T-helper 17 cell (primary cell): ENCODE measurements around the gene FYN. TPM values are rescaled to one million over a fixed set of nuclear protein-coding genes. Genes with fewer than 3 reads are reported as not detected.
"Not testable (repeated sequence)": the region's sequence is repeated elsewhere in the genome, so short reads cannot be mapped to it uniquely, and the experiment has no call there.

Source experiments
- ATAC-seq: fragments of 150-1000 bp; cut with Tn5 transposase; 2 replicates; pipeline ENCODE4 v1.10.0; 2021; ENCODE audit warnings: mild to moderate bottlenecking, moderate library complexity
- DNase-seq, 3 donors: peaks; one replicate each; pipeline versions ENCODE4 v3.0.0 to v3.0.0-alpha.2; 2020 to 2021
- H3K9me3 ChIP-seq: one replicate; pipeline ENCODE4 v1.7.0; 2013; ENCODE audit warnings: low read length, mild to moderate bottlenecking; ENCODE audit not compliant: control insufficient read depth, poor library complexity, severe bottlenecking
- H3K27ac Mint-ChIP-seq: one replicate; pipeline ENCODE4 v1.8.0; 2022; ENCODE audit warnings: mild to moderate bottlenecking, moderate library complexity, mixed read lengths
- H3K27me3 Mint-ChIP-seq: one replicate; pipeline ENCODE4 v1.8.0; 2022; ENCODE audit warnings: mixed read lengths
- H3K36me3 Mint-ChIP-seq: one replicate; pipeline ENCODE4 v1.8.0; 2022; ENCODE audit warnings: low read depth, mixed read lengths
- H3K4me1 Mint-ChIP-seq: one replicate; pipeline ENCODE4 v1.8.0; 2022; ENCODE audit warnings: mild to moderate bottlenecking, mixed read lengths
- H3K4me3 Mint-ChIP-seq: one replicate; pipeline ENCODE4 v1.8.0; 2022; ENCODE audit warnings: mild to moderate bottlenecking, moderate library complexity, mixed read lengths
- total RNA-seq, 4 donors: library from RNA in 2 of 4; stranded (reverse) in 2 of 4; gene quantifications; one replicate each; pipeline ENCODE4 v1.2.3 and lab custom pipeline; 2022 to 2026

FYN gene
- total RNA-seq, 2 donors from 2014 or later = 455 to 472 TPM

DNA sequence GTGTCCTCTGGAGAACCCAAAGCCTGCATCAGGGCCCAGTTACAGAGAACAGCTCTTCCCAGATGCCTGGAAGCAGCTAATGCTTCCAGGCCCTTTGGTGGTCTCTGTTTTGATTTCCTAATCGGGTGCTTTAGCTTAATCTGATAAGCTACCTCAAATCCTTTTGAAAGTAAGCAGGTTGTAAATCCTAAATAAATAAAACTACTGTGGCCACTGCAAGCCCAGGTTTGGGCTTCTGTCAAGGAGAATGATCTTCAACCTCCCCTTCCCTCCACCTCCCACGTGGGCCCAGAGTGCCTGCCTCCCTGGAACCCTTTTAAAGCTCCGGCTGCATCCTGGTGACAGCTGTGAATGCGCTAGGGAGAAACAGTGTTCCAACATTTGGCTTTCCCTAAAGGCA, 25.2 kb upstream of the FYN start:
- ATAC-seq = no peak

DNA sequence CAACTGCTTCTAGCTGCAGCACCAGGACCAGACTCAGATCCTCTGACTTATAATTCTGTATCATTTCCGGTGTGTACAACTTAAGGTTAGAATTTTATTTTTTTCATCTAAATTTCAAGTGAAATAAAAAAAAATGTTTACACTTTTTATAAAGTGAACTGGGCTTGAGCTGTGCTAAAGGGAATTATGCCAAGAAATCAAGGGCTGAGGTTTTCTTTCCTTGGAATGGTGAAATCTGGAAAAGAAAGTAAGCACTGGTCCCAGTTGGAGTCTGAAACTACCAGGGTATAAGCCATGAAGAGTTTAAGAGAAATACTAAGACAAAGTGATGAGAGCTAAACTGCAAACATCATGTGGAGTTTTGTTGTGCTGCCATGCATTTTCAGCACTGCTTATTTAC, 21.7 kb upstream of the FYN start:
- peaks cover 2% of the 10 kb centered on the region for H3K4me1 Mint-ChIP-seq
- no peak overlapping the region for H3K4me3 Mint-ChIP-seq
- no peak overlapping the region for H3K27ac Mint-ChIP-seq
- H3K27me3 Mint-ChIP-seq = no peaks in the 10 kb centered on the region
- no peak for ATAC-seq
- H3K36me3 Mint-ChIP-seq = no peaks in the 10 kb centered on the region
- DNase-seq = no peak
- no peaks in the 10 kb centered on the region for H3K9me3 ChIP-seq

More for the DNA sequence above, 25.2 kb upstream of the FYN start:
- Mint-ChIP-seq H3K4me1 (no peaks in the 10 kb centered on the region), H3K4me3 (no peak overlapping the region), H3K36me3 (no peaks in the 10 kb centered on the region), H3K27me3 (no peaks in the 10 kb centered on the region), H3K27ac (no peak overlapping the region)
- DNase-seq = no peak
- no peaks in the 10 kb centered on the region for H3K9me3 ChIP-seq

DNA sequence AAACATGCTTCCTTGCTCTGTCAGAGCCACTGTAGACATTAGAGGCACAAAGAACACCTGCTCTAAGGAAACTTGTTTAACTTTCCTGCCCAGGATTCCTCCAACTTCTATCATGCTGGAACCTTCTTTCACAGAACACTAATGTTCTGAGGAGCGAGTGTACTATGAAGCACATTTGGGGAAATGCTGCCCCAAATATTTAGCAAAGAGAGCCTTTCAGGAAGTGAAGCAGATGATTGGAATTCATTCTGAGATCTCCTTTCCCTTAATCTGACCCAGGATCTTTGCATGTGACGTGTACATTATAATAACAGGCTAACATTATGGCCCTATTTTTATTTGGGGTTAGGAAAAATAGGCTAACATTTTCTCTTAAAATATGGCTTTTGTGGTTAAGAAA, 21.0 kb upstream of the FYN start:
- no peak overlapping the region for H3K27ac Mint-ChIP-seq
- no peak overlapping the region for H3K4me3 Mint-ChIP-seq
- ATAC-seq (no peak), DNase-seq (no peak)
- H3K36me3 Mint-ChIP-seq = no peaks in the 10 kb centered on the region
- no peaks in the 10 kb centered on the region for H3K9me3 ChIP-seq
- H3K4me1 Mint-ChIP-seq = peaks cover 2% of the 10 kb centered on the region
- H3K27me3 Mint-ChIP-seq = no peaks in the 10 kb centered on the region

DNA sequence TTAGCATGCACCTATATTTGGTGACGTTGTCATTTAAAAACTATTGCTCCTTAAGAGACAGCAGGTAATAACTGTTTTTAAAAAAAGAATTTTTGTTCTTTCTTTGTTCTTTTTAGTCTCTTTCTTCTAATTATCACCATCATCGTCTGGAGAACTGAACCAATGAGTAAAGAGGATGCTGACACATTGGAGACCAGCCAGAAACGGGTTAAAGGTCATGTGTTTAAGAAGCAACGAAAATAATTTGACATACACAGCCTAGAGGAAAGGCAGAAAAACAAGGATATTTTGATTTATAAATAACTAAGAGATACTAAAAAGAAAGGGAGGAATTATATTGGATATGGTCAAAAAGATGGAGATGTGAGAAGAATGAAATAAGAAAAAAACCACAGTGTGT, 19.2 kb upstream of the FYN start:
- ATAC-seq = no peak
- peaks cover 5% of the 10 kb centered on the region for H3K4me1 Mint-ChIP-seq
- H3K27me3 Mint-ChIP-seq = no peaks in the 10 kb centered on the region
- H3K36me3 Mint-ChIP-seq = no peaks in the 10 kb centered on the region
- H3K4me3 Mint-ChIP-seq = no peak overlapping the region
- H3K9me3 ChIP-seq = no peaks in the 10 kb centered on the region
- H3K27ac Mint-ChIP-seq = no peak overlapping the region
- DNase-seq = no peak

DNA sequence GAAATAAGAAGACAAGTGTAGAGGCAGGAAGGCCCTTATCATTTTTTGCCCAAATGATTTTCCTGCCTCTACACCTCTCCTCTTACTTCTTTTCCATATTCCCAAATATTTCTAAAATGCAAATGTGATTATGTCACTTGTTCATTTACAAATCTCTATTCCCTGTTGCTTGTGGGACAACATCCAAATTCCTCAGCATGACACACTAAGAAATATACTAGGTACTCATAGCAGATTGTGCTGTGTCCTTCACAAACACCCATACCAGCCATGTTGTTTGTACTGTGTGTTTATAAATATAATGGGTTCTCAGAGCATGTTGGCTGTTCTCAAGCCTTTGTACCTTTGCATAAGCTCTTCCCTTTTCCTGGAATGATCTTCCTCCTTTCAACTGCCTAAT, 17.7 kb upstream of the FYN start:
- Mint-ChIP-seq H3K27ac (no peak overlapping the region), H3K36me3 (no peaks in the 10 kb centered on the region), H3K27me3 (no peaks in the 10 kb centered on the region), H3K4me3 (no peak overlapping the region), H3K4me1 (peaks cover 6% of the 10 kb centered on the region)
- no peak for DNase-seq
- ATAC-seq = no peak
- H3K9me3 ChIP-seq = no peaks in the 10 kb centered on the region

DNA sequence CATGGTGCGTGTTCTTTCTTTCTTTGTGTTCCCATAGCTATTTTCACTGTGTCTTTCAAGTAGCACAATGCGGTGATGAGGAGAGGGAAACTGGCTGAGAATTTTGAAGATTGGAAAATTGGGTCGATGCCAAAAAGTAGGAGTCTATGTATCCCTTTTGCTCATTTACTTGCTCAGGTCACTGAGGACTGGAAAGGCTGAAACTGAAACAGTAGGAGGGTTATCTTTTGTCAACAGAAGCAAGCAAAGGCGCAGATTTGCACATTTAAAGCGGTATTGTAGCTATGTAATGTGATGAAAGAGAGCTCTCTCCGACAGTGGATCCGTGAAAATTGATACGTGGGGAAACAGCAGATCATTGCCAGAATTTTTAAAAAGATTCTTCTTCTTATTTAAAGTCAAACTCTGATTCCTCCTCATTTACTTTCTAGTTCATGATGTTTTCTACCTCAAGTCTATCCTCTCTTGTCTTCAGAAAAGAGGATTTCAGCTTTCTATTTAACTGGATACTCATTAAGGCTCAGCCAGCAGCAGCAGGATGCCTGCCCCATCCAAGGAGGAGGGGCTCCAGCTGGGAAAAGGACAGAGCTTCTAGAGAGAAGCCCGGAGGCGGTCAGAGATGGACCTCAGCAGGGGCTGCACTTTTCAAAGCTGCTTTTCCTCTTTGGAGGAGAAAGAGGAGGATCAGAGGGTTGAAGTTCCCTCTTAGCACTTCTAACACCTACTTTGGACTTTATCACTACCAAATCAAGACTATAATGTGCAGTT, 15.9 kb upstream of the FYN start:
- H3K36me3 Mint-ChIP-seq = no peaks in the 10 kb centered on the region
- no peaks in the 10 kb centered on the region for H3K9me3 ChIP-seq
- no peak overlapping the region for H3K4me3 Mint-ChIP-seq
- ATAC-seq = no peak
- no peaks in the 10 kb centered on the region for H3K27me3 Mint-ChIP-seq
- DNase-seq = no peak
- H3K27ac Mint-ChIP-seq = no peak overlapping the region
- peaks cover 6% of the 10 kb centered on the region for H3K4me1 Mint-ChIP-seq

DNA sequence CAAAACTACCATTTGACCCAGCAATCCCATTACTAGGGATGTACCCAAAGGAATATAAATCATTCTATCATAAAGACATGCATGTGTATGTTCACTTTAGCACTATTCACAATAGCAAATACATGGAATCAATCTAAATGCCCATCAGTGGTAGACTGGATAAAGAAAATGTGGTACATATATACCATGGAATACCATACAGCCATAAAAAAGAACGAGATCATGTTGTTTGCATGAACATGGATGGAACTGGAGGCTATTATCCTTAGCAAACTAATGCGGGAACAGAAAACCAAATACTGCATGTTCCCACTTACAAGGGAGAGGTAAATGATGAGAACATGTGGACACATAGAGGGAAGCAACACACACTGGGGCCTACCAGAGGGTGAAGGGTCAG, 13.5 kb upstream of the FYN start:
- H3K27me3 Mint-ChIP-seq, DNase-seq, H3K9me3 ChIP-seq, ATAC-seq, H3K4me3 Mint-ChIP-seq, H3K4me1 Mint-ChIP-seq, H3K36me3 Mint-ChIP-seq, H3K27ac Mint-ChIP-seq: not testable (repeated sequence)

DNA sequence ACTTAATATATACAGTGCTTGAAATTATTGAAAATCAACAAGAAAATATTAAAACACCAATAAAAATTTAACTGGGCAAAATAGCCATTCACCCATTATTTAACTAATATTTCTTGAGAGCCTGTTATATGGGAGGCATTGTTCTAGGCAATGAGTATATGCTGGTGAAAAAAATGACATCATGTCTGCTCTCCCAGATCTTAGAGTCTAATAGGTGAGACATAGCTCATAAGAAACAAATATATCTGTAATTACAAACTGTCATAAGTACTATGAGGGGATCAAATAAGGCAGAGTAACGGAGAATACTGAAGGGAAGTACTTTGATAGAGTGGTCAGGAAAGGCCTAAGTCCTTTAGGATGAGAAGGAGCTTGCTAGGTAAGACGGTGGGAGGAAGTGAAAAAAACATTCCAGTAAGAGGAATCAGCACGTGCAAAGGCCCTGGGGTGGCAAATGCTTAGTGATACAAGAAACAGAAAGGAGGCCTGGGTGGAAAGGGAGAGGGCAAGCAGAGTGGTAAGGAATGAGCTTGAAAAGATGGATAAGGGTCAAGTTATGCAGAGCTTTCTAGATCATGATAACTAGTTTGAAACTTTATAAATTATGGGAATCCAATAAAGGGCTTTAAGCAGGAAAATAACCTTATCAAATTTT, 12.2 kb upstream of the FYN start:
- H3K9me3 ChIP-seq = no peaks in the 10 kb centered on the region
- Mint-ChIP-seq H3K27ac (no peak overlapping the region), H3K4me3 (no peak overlapping the region), H3K4me1 (peaks cover 4% of the 10 kb centered on the region), H3K27me3 (no peaks in the 10 kb centered on the region), H3K36me3 (no peaks in the 10 kb centered on the region)
- DNase-seq = no peak
- no peak for ATAC-seq

DNA sequence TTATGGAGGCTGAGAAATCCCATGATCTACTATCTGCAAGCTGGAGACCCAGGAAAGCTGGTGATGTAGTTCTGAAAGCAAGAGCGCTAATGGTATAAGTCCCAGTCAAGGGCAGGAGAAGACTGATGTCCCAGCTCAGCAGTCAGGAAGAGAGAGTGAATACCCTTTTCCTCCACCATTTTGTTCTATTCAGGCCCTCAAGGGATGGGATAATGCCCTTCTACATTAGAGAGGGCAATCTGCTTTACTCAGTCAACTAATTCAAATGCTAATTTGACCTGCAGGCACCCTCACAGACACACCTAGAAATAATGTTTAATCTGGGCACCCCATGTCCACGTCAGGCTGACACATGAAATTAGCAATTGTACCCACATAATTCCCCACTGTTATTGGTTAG, 10.8 kb upstream of the FYN start:
- H3K27ac Mint-ChIP-seq = no peak overlapping the region
- no peaks in the 10 kb centered on the region for H3K27me3 Mint-ChIP-seq
- DNase-seq (no peak), ATAC-seq (no peak)
- no peak overlapping the region for H3K4me3 Mint-ChIP-seq
- H3K4me1 Mint-ChIP-seq = peaks cover 4% of the 10 kb centered on the region
- no peaks in the 10 kb centered on the region for H3K36me3 Mint-ChIP-seq
- no peaks in the 10 kb centered on the region for H3K9me3 ChIP-seq

DNA sequence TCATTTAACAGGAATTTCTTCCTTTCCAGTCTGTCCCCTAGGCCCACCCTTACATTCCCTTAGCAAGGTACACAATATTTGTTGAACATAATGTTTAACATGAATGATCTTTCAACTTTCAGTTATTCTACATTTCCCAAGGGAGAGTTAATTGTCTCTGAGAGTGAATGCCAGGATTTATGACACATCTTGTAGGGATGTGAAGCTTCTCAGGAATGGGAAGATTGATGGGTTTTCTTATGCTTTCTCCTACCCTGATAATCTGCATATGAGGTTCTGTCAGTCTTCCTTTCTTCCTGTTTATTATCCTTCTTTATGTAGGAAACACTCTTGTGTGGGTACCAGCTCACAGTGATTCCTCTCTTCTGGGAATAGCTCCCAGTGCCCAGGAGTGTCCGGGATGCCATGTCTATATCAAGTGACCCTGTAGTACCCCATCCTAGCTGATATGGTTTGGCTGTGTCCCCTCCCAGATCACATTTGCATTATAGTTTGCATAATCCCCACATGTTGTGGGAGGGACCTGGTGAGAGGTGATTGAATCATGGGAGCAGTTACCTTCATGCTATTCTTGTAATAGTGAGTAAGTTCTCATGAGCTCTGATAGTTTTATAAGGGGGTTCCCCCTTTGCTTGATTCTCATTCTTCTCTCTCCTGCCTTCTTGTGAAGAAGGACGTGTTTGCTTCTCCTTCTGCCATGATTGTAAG, 7.1 kb upstream of the FYN start:
- ATAC-seq (no peak), DNase-seq (no peak)
- no peaks in the 10 kb centered on the region for H3K9me3 ChIP-seq
- Mint-ChIP-seq H3K27ac (no peak overlapping the region), H3K27me3 (no peaks in the 10 kb centered on the region), H3K4me3 (no peak overlapping the region), H3K4me1 (no peaks in the 10 kb centered on the region), H3K36me3 (no peaks in the 10 kb centered on the region)

DNA sequence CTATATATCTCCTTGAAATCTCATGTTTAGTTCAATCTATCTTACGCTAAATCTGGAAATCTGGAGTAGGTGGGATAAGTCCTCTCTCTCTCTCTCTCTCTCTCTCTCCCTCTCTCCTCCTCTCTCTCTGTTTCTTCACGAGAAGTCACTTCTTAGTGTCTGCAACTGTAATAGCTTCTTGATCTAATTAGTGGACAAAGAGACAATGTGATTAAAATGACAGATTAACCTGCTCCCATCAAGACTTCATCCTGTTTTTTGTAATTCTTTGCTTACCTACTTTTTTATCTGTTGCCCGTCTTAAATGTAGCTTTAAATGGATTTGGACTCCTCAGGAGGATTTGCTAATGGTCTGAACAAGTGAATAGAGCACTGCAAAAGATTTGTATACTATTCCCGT, 2.5 kb upstream of the FYN start:
- peaks cover 18% of the 10 kb centered on the region for H3K4me1 Mint-ChIP-seq
- no peak for DNase-seq
- no peak for ATAC-seq
- no peak overlapping the region for H3K4me3 Mint-ChIP-seq
- no peaks in the 10 kb centered on the region for H3K9me3 ChIP-seq
- peaks cover 6% of the 10 kb centered on the region for H3K36me3 Mint-ChIP-seq
- H3K27me3 Mint-ChIP-seq = no peaks in the 10 kb centered on the region
- H3K27ac Mint-ChIP-seq = no peak overlapping the region

DNA sequence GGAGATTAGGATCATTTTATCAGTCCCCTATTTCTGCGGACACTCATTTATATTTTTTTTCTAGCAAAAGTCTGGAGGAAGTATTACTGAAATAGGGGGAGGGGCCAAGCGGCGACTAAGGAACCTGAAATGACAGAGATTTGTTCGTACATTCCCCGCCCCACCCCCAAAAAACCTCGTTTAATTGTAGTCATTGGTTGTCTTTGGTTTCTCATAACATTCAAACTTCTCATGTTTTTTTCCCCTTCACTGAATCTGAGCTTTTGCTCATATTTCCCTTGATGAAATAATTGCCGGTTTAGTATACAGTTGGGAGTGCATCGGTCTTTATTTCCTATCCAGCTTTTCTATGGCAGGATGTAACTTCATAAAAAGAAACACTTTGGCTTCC, 768 bp upstream of the FYN start:
- DNase-seq = peak in 2 of 3 donors; percentile 34 to 54

DNA sequence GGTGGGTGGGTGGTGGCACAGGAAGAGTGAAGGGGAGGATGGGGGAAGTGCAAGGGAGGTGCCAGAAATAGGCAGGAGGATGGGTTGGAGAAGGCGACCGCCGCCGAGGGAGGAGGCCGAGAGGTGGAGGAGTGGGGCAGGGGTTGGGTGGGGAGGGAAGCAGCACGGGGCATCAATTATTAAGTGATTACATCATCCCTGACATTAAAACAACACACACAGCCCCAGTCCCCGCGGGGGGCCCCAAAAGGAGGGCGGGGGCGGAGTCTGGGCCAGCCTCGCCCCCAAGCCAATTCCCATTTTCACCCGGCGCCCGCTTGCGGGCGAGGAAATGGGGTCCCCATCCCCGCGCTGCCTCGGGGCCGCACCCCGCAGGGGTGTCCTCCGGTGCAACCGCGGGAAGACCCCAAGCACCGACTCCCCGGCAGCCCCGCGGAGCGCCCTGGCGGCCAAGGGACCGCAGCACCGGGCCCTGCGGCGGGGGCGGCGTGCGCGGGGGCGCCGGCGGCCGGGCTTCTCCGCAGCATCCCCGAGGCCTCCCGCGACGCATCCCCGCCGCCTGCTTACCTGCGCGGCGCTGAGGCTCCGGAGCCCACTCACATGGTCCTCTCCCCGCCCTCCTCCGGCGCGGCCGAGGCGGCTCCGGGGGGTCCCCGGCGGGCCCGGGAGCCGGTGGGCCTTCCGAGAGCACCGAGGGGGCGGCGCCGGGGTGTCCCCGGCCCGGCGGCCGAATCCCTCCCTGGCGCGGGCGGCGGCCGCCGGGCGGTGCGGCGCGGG, 663 bp downstream of the FYN start:
- H3K27me3 Mint-ChIP-seq = no peaks in the 10 kb centered on the region
- peak; percentile 24 for ATAC-seq
- H3K4me3 Mint-ChIP-seq = peak overlapping the region; percentile 98
- H3K27ac Mint-ChIP-seq = peak overlapping the region; percentile 97
- DNase-seq = peak; percentile 51 to 71 (median 65)
- peaks cover 44% of the 10 kb centered on the region for H3K4me1 Mint-ChIP-seq
- no peaks in the 10 kb centered on the region for H3K9me3 ChIP-seq
- H3K36me3 Mint-ChIP-seq = peaks cover 7% of the 10 kb centered on the region

More for the DNA sequence above, 768 bp upstream of the FYN start:
- H3K27me3 Mint-ChIP-seq = no peaks in the 10 kb centered on the region
- H3K27ac Mint-ChIP-seq = peak overlapping the region; percentile 97
- no peaks in the 10 kb centered on the region for H3K9me3 ChIP-seq
- H3K36me3 Mint-ChIP-seq = peaks cover 6% of the 10 kb centered on the region
- peak overlapping the region; percentile 100 for H3K4me3 Mint-ChIP-seq
- no peak for ATAC-seq
- peaks cover 34% of the 10 kb centered on the region for H3K4me1 Mint-ChIP-seq
